KG1 (cell line): ENCODE data around the gene SYNCRIP.
"Not testable (repeated sequence)": the region's sequence is repeated elsewhere in the genome, so short reads cannot be mapped to it uniquely, and the experiment has no call there.

Experiments used
- DNase-seq: peaks from one replicate; lab custom pipeline; 2025; lab: John Stamatoyannopoulos, UW

The SYNCRIP gene

DNA sequence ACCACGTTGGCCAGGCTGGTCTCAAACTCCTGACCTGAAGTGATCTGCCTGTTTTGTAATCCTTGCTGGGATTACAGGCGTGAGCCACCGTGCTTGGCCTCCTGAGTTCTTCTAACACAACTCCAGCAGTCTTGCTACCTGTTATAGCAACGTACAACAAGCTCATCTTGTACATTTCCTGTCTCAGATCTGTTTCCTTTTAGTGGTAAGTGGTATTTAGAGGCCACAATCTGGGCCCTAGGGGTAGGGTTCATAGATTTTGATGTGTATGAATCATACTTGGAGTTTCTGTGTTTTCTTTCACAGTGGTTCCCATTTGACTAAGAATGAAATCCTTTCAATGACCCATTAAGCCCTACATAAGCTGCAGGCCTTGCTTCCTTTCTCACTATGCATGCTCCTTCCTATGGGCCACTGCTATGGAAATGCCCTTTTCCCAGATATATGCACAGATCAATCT is 27.1 kb upstream of the SYNCRIP start:
- DNase-seq: peak; percentile 23

DNA sequence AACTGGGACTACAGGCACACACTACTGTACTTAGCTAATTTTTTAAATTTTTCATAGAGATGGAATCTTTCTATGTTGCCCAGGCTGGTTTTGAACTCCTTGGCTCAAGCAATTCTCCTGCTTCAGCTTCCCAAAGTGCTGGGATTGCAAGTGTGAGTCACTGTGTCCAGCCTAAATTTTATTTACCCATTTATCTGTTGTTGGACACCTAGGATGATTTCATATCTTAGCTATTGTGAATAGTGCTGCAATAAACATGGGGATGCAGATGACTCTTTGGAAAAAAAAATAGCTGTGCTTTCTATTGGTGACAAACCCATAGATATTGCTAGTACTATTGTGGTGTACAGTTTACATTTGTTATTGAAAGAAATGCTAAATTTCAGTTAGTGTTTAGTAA is 19.6 kb upstream of the SYNCRIP start:
- no peak for DNase-seq

DNA sequence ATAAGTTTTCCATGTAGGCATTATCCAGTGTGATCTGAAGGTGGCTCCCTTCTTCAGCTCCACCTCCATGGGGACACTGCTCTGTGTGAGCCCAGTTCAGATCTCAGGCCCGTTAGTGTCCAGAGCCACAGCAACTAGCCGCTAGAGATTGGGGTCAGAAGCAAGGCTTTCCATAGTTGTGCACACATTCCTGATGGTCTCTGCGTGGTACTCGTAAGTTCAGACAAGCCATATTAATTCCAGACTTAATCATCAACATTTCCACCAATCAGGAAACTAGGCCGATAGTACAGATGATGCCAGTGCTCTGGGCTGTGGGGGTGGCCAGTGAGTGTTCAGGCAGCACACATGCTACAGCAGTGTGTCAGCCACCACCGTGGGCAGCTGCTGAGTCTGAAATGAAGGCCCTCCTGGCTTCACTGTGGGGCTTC is 17.5 kb upstream of the SYNCRIP start:
- no peak for DNase-seq

DNA sequence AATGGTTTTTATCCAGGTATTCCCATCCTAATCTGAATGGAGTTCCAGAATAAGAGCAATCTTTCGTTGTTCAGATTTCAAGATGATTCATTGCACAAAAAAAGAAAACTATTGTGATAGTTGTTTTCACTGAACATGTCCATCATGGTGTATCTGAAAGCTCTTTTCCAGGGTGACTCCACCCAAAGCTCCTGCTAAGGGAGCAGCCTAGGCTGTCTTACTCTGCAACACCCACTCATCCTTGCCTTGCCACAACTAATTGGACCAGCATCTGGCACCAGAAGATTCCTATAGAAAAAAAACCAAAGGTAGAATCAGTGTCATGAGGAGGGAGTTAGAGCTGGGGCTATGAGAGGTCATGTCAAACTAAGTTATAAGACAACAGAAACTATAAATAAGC is 7.9 kb upstream of the SYNCRIP start:
- DNase-seq: no peak

DNA sequence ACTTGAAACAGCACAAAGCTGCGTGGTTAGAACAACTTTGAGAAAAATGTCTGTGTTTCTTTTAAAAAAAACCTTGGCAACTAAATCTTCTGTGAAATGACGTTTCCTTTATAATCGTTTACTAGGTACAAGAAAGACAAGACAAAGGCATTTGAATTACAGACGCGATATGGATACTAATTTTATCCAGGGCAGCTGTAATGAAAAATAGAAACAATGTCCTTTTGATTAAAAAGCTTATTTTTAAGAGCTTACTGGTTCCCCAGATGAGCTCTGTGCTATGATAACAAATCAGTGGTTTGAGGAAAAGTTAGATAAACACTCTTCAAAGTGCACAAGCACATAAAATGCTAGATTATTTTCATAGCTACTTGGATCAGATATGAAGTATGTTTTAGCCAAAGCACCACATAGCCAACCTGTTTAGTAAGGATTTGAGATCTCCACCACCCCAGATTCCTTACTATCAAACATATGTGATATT is 1.6 kb upstream of the SYNCRIP start:
- DNase-seq: no peak

DNA sequence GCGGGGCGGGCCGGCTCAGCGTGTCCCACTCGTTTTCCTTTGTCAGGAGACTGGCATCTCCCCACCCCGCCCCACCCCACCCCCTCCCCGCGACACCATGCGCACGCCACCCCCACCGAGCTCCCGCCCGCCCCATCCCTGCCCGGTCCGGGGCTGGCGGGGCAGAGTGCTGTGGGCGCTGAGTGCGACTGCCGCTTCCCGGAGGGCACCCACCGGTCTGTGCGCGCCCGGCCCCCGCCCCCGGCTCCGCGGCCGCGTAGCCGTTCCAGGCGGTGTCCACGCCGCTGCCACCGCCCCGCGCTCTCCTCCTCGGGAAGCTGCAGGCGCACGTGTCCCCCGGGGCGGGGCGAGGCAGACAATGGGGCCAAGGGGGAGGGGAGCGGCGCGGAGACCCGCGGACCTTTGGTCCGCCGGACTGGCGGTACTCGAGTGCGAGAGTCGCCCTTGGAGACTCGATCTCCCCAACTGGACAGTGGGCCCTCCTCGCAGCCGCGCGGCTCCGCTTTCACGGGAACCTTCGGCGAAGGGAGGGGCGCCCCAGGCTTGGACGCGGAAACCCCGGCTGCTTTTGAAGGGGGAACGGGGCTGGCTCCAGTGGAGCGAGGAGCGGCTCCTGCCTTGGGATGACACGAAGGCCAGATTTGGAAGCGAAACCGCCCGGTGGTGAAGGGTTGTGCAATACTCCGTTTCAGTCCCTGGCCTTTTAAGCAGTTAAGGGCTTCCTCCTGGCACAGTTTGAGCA is 1.0 kb upstream of the SYNCRIP start:
- DNase-seq: peak; percentile 78

DNA sequence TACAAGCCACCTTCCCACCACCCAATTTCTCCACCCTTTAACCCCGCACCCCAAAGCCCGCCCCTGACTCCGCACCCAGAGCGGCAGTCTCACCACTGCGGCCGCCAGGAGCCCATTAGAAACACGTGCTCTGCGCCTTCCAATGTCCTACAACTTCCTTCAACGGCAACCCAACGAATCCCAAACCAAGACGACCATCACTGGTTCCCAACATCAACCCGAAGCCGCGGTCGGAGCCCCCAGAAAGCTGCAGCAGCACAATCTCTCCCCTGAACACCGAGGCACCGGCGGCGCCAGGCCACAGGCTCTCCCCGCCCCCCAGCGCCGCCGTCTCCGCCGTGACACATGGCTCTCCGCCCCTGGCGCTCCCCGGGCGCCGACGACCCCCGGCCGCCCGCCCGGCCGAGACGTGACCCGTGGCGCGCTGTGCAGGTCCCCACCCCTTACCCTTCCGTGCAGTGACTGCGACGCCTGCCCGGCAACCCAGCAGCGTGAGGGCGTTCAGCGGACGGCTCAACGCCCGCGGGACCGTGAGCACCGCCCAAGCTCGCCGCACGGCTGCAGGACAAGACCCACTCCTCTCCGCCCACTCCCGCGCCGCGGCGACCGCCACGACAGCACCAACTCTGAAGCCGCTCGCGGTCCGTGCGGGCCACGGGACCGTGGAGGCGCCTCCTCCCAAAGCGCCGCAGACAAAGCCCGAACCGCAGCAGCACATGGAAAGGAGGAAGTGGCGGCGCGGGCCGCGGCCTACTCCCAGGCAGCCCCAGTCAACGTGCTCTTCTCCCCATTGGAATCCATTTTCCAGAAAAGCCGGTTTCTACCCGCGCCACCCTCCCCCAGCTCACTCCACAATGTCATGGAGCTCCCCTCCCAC is 551 bp downstream of the SYNCRIP start:
- peak; percentile 35 for DNase-seq

DNA sequence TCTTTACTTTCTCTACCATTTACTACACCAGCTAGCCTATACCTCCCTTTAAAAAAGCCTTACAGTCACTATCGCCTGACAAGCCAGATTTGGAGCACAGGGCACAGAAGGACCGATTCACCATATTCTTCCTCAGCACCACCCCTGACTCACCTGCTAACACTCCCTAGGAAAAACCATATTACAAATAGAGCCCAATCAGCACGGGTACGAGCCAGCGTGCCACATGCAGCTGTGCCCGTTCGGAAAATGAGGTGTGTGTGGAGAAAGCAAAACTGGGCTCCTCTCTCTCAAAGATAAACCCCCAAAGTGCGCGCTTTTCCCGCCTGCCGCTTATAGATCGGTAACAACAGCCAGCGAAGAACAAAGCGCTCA is 1.2 kb downstream of the SYNCRIP start:
- no peak for DNase-seq

DNA sequence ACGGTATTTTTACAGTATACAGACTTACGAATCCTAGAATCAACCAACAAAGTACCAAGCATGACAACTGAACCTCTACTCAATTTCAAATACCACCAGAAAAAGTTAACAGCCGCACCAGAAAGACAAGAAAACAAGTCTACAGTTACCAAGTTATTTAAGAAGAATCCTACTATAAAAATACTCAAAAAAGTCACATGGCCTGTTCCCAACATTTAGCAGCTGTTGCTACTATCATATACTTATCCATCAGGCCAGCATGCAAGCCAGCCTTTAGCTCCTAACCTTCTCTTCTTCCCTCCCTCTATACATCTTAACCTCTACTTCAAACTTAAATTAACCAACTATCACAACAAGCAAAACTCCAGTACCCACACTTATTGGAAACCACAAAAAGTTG is 1.9 kb downstream of the SYNCRIP start:
- DNase-seq: no peak

DNA sequence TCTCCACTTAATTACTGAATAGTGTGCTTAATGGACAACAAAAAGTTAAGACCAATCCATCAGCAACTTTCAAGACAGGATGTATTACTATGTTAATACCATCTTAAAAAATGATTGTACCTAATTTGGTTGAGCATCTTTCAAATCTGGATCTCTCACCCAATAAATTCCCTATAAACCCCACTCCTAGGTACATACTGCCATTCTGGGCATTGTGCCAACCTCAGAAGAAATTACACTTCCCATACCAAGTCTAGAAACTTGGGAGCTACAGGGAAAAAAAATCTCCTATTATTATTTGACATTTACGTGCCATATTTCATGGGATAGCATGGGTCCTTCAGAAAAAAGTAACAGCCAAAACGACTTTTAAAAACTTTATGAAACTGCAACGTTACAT is 5.1 kb downstream of the SYNCRIP start:
- DNase-seq: no peak

DNA sequence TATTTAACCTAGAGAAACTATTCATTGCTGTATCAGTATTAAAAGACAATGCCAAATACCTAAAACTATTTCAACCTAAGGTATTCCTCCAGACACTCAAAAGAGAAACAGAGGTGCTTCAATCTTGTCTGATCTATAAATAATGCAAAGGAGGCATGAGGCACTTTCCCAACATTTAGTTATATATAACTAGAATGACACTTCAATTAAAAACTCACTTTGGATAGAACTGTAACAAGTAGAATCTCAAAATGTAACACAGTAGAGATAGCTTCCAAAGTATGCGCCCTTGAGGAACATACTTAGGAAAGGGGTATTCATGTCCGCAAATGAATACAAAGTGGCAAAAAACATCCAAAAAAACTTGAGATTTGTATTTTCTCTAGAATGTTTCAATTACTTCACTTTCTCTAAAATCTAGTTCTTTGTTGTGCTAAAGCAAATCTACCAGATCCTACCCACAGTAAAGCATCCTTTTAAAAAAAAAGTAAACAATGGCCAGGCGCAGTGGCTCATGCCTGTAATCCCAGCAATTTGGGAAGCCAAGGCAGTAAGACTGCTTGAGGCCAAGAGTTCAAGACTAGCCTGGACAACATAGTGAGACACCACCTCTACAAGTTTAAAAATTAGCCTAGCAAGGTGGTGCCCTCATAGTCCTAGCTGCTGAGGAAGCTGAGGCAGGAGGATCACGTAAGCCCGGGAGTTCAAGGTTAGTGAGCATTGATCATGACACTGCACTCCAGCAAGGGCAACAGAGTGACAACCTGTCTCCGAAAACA is 10.3 kb downstream of the SYNCRIP start:
- DNase-seq: no peak

DNA sequence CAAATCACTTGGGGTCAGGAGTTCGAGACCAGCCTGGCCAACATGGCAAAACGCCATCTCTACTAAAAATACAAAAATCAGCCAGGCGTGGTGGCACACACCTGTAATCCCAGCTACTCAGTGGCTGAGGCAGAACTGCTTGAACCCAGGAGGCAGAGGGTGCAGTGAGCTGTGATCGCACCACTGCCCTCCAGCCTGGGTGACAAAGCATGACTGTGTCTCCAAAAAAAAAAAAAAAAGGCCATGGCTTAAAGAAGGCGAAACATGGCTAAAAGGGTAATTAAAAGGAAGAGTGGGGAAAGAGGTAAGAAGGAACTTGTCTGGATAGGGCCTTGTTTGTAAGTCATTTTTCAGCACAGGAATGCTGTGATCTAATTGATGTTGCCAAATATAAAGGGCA is 11.6 kb downstream of the SYNCRIP start:
- not testable (repeated sequence) for DNase-seq

DNA sequence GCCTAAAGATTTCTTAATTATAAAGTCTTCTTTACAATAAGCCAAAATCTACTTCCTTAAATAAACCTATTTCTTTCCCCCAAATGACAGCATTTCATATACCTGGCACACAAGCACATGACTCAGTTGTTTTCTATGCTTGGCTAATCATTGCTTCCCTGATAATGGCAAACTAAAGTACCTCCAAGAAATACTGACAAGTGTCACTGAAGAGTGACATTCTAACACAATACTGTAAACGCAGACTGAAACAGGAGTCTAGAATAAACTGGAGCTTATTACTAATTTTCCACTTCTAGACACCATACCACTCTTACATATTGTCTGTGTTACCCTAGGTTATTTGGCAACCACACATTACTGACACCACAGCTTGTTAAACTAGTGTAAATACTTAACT is 14.3 kb downstream of the SYNCRIP start:
- no peak for DNase-seq

DNA sequence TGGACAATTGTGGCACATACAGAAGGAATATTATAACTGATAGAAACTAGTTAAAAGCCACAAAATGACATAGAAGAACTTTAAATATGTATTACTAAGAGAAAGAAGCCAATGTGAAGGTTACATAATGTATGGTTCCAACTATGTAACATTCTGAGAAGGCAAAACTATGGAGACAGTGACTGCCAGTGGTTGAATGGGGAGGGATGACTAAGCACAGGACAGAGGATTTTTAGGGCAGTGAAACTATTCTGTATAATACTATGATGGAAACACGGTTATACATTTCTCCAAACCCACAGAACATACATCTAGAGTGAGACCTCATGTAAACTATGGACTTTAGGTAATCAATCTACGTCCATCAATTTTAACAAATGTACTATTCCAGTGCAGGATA is 22.4 kb downstream of the SYNCRIP start:
- no peak for DNase-seq

DNA sequence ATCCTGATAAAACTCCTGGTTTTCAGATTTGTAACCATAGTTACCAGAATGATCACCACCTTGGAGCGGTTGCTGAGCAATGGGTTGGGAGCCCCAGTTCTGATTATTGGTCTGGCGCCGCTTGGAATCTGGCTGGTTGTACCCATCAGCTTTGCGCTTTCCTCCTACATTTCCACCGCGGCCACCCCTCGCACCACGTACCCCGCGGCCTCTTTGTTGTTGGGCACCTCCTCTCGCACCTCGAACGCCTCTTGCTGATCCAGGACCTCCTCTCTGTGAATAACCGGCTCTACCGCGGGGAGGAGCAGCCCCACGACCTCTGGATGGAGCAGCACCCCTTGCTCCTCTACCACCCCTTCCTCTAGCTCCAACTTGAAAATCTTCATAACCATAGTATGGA is 27.9 kb downstream of the SYNCRIP start:
- no peak for DNase-seq

DNA sequence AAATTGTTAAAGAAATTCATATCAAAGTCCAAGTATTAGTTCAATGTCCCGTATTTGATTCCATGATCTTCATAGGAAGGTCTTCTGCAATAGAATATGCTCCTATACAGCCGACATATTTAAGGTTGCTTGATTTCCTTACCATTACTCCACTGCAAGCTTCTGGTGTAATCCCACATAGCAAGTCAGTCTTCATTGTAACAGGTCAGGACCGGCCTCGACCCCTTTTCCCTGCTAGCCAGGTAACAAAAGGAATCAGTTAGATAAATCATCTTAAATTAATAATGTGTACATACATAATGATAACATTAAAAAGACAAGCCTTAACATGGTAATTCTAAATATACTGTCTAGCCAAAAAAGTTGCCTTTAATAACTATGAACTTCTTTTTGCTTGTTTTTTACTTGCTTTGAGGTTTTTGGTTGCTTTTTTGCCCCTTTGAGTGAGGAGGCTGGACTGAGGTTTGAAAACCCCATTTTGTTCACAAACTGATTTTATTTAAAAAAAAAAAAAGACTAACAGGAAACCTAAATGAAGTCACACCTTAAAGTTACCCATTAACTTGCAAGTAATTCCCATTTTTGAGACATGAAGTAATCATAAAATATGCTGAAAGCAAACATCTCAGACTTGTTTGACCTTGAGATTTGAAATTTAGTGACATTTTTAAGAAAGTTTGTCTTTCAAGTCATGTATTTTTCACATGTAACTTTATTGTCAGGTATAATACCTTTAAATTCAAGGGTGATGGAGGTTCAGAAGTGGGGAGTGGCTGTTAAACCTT is 29.8 kb downstream of the SYNCRIP start:
- DNase-seq: no peak

DNA sequence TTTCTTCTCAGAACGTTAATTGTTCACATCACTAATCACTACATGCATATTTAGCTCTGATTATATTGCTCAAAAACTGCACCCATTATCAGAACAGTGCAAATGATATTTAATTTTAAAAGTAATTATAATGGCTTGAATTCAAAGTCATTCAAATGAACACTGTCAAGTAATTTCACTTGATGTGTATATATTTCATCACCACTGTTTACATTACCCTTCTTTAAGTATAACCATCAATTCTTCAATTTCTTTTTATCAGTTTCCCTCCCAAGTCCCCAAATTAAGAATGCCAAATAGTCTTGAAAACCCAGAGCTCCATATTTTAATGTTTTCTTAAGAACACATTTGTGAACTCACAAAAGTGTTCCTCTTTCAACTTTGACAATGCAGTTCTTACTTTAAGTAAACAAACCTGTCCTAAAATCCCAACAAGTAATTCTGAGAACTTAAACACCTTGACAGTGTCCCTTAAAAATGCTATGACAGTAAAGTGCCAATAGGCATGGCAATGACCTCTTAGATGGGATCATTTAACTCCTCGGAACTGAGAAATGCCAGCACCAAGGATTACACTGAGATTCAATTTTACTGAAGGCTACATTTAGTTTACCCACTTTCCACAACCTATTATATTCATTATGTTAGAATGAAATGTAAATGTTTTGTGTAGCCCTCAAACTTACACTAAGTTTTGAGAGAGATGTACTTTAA is 32.3 kb downstream of the SYNCRIP start:
- DNase-seq: no peak

DNA sequence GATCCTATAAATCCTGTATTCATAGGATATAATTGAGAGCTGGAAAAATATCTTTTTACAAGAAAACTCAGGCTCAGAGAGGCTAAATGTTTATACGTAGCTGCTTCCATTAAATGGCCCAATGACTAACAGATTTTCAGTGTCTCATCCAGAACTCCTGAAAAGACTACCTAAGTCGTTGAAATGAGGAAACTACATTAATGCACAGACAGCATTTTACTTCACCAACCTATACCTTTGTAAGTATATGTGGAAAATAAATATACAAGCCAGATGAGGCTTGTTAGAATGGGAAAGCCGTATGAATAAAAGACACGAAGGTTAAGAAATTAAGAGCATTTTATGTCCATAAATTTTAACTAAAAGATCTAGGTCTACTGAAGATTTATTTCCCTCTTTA is 40.6 kb downstream of the SYNCRIP start:
- DNase-seq: no peak

DNA sequence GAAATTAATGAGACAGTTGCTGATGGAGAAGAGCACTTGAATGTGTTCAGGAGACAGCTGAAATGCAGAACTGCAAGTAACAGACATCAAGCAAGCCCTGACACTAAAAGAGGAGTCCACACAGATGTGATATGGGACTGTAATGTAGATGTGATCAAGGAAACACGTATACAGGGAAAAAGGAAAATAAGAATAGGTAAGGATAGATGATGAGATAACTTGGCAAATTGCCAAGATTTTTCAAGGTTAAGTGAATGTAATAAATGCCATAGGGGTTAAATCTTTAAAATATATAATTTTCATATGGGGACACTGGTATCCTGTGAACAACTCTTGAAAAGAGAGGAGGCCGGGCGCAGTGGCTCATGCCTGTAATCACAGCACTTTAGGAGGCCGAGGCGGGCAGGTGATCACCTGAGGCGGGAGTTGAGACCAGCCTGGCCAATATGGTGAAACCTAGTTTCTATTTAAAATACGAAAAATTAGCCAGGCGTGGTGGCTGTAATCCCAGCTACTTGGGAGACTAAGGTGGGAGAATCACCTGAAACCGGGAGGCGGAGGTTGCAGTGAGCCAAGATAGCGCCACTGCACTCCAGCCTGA is 41.9 kb downstream of the SYNCRIP start:
- DNase-seq: no peak

DNA sequence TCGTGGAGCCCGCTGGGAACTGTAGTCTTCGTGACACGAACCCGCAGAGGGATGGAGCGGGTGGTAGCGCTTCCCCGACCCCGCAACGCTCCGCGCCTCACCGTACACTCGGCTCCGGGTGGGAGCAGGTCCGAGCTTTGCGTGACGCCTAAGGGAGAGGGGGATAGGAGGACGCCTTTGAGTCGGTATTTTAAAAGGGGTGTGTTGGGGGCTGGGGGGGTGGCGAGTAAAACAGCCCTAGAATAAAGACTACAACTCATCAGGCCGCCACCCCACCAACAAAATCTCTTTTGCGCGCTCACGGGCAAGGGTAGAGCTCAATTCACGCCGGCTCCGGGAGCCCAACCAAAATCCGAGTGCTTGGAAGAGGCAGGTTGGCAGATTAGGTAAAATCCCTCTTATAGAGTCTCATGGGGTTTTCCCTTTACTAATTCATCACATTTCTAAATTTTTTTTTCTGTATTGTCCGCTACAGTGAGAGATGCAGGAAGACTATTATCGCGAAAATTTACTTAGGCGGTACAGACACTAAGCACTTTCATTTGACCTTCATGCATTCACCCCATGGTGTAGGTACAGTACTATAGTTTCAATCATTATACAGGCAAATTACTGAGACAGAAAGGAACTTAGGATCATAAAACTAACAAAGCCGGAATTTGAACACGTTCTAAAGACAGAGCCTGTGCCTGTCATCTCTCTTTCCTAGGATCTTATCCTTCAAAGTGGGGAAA is 48.3 kb downstream of the SYNCRIP start:
- peak; percentile 34 for DNase-seq
